Right renal cortex interstitium (tissue), 3 donors: Measurements from ENCODE around the gene ACAP2. TPM values are rescaled to one million over a fixed set of nuclear protein-coding genes. Genes with fewer than 3 reads are reported as not detected.
"Not testable (repeated sequence)": the region's sequence is repeated elsewhere in the genome, so short reads cannot be mapped to it uniquely, and the experiment has no call there.

Experiments used
- DNase-seq, 3 donors: peaks; one replicate each; pipeline ENCODE4 v3.0.0-alpha.2; 2013; ENCODE audit warnings: low read depth in 3 of 3, low spot score in 2 of 3
- polyA plus RNA-seq, 3 donors: library from polyadenylated mRNA; unstranded; fragments of 120-200 nt; gene quantifications; one replicate each; pipeline ENCODE4 v1.2.1, GENCODE V29; 2013; ENCODE audit not compliant: insufficient read length in 3 of 3

ACAP2 gene
- 10 to 100 TPM; 30.2 to 34.7 (median 31.8) TPM for polyA plus RNA-seq

DNA sequence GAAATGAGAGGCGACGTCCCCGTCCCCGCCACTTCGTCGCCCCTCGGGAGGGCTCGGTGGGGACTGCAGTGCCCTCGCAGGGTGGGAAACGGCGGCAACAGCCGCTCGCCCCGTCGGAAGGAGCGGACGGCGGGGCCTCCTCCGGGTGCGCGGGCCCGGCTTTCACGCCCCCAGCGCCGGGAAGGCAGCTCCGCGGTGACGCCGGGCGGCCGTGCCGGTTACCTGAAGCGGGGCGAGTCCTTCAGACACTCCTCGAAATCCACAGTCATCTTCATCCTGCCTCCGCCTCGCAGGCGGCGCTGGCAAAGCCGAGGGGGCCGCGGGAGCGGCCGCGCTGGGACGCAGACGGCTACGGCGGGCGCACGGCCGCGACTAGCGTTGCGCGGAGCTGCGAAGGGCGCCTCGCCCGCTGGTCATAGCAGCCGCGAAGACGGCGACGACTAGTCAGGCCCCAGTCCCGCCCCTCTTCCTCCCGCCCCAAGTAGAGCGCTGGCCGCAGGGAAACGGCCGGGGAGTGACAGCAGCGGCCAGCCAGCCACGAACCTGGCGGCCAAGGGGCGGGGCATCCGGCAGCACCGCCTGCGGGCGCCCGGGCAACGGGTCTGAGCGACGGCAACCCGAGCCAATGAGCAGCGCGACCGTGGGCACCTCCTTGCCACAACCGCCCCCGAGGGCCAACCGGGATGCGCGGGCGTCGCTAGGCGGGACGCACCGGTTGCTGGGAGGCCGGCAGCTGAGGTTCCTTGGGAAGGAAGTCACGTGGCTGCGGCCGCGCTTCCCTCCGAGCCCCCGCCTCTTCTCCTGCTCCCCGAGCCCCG, at the start of gene ACAP2:
Gene ACAP2, minus strand, starts transcription at position 448 of the 818 bp plus-strand sequence. Its CDS starts 173 bp downstream, at position 275.
- DNase-seq, result peak; percentile 92 to 96 (median 95)

DNA sequence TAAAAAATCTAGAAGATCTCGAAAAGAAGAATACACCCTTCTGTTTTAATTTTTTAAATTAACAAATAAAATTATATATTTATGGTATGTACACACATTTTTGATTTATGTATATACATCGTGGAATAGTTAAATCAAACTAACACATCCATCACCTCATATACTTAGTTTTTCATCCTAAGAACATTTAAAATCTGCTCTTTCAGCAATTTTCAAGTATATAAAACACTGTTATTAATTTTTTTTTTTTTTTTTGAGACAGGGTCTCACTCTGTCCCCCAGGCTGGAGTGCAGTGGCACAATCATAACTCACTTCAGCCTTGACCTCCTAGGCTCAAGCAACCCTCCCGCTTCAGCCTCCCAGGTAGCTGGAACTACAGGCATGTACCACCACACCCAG, 32.8 kb upstream of the ACAP2 start:
- DNase-seq, result no peak

GRCh38 chr3:195475116-195475515, 32.3 kb upstream of the ACAP2 start:
- DNase-seq, result not testable (repeated sequence)

DNA sequence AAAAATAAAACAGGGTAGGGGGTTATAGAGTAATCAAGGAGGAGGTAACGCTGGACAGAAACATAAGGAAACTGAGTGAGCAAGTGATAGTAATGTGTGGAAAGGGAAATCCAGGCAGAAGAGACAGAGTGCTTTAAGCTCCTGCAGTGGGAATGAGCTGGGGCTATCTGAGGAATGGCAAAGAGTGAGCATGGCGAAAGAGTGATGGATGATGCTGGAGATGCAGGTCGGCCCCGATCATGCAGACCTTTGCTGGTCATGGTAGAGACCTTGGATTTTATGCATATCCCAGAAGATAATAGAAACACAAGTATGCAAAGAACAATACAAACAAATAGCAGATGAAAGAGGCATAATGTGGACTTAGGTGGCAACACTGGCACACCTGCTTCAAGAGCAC, 26.0 kb upstream of the ACAP2 start:
- no peak for DNase-seq

DNA sequence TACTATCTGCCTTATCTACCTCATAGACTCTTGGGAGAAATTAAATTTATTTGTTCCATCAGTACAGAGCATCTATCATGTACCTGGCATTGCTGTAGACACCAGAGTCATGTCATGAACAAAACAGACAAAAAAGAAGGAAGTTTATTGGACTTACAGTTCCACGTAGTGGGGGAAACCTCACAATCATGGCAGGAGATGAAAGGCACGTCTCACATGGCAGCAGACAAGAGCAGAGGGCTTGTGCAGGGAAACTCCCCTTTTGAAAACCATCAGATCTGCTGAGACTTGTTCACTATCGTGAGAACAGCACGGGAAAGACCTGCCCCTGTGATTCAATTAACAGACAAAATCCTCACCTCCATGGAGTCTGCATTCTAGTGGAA, 25.6 kb upstream of the ACAP2 start:
- no peak for DNase-seq

- DNase-seq, result no peak
Observed at GRCh38 chr3:195467641-195468390, 25.0 kb upstream of the ACAP2 start.

GRCh38 chr3:195466251-195466650, 23.4 kb upstream of the ACAP2 start:
- DNase-seq, result no peak

DNA sequence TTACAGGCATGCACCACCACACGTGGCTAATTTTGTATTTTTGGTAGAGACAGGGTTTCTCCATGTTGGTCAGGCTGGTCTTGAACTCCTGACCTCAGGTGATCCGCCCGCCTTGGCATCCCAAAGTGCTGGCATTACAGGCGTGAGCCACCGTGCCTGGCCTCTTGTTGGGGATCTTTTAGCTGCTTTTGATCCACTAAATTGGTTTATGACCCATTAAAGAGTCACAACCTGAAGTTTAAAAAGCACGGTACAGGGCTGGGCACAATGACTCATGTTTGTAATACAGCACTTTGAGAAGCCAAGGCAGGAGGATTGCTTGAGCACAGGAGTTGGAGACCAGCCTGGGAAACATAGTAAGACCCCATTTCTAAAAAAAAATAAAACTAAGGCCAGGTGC, 20.1 kb upstream of the ACAP2 start:
- not testable (repeated sequence) for DNase-seq

- no peak for DNase-seq
Observed at GRCh38 chr3:195462308-195462610, 19.4 kb upstream of the ACAP2 start.

GRCh38 chr3:195461594-195462307, 18.9 kb upstream of the ACAP2 start:
- no peak for DNase-seq

GRCh38 chr3:195460091-195460713, 17.4 kb upstream of the ACAP2 start:
- no peak for DNase-seq

DNA sequence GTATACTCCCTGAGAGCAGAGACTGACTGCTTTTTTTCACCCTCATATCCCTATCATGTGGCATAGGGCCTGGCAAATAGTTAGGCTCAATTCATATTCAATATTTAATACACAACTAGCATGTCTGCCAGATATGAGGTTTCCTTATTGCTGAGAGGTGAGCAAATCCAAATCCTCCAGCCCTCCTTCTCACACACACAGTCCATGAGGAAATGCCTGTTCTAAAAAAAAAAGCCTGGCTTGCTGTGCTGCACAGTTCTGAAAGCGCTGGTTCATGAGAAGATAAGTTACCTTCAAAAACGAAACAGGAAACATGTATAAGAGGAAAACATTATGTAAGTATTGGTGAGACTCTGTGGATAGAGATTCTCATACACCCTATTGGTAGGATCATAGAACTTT, 15.5 kb upstream of the ACAP2 start:
- DNase-seq, result no peak

DNA sequence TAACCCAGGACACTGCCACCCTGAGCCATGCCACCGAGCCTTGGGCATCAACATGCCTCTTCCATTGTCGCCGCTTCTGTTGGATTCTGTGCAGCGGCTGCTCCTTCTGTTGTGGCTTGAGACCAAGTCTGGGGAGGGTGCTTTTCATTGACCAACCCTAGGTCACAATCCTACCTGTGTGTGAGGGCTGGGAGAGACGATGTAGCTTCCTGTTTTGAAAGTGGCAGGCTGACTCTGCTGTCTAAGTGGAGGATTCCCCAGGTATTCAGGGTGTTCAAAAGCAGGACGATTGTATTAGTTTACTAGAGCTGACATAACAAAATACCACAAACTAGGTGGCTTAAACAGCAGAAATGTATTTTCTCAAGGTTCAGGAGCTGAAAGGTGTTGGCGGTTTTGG, 13.0 kb upstream of the ACAP2 start:
- DNase-seq, result no peak

DNA sequence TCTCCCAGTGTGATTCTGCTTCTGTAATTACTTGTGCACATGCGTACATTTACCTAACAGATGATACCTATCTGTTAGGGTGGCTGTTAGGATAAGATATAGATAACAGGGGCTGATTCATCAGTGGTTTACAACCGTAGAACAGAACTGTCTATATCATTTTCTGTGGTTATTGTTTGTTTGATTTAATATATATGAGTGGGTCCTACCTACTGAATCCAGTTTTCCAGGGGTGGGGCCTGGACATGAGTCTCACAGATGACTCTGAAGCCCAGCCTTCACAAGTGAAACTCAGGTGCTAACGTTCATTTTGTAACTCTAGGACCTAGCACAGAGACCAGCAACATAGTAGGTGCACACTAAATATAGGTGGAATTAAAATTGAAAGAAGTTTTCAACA, 10.4 kb upstream of the ACAP2 start:
- DNase-seq, result no peak

GRCh38 chr3:195451373-195452015, 8.7 kb upstream of the ACAP2 start:
- peak in 1 of 3 donors; percentile 8 for DNase-seq

DNA sequence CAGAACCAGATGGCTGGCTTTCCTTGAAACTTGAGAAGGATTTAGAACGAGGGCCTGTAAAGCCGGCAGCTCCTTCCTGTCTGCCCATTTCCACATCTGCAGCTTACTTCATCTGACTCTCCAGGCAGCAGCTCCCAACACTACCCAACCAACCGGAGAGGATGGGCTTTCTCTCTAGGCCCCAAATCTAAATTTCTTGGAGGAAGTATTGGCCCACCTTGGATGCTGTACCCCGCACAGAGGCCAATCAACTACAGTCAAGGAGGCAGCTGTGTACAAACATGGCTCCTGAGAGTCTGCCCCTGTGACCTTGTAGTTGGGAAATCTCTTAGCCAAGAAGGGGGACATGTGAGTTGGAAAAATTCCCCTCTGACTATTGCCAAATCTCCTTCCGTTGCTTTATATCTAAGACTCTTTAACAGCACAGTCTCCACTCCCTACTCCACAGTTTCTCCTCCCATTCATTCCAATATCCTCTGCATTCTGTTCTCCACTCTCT, 8.0 kb upstream of the ACAP2 start:
- DNase-seq, result peak in 1 of 3 donors; percentile 10

DNA sequence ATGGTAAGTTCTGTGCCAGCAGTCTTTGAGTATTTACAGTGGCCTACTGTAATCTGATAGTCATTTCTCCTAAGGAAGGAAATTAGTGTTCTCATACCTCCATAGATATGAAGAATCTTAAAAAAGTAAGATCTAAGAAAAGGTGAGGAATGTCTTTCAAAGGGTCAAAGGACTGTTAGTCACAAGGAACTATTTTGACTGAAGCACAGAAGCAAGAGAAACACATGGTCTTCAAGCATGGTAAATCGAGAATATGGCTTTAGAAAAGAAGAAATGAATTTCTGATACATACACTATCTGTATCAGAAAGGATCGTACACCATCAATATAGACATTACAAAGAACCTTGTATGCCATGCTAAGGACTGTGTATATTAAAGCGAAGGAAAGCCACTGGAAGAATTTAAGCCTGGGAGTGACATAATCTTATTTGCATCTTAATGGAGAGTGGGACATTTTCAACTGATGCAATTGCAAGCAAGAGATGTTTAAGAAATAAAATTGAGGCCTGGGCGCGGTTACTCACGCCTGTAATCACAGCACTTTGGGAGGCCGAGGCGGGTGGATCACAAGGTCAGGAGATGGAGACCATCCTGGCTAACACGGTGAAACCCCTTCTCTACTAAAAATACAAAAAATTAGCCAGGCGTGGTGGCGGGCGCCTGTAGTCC, 5.5 kb upstream of the ACAP2 start:
- DNase-seq, result no peak

GRCh38 chr3:195447201-195447600, 4.4 kb upstream of the ACAP2 start:
- no peak for DNase-seq

GRCh38 chr3:195446359-195446758, 3.5 kb upstream of the ACAP2 start:
- peak in 1 of 3 donors; percentile 2 for DNase-seq

DNA sequence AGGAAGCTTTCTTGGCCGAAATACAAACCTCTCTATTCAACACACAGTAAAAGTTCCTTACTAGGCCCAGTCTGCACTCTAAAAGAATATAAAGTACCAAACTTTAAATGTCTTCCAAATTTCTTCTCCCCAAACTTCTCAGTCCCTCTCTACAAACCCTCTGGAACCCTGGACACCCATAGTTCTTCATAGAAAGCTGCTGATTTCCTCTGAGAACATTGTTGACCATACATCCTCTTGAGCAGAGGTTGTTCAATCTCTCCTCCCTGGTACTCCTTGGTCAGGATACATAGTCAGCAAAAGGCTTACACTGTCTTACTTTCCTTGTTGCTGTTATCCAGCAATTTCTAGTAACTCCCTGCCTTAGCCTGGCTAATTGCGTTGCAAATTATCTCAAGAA, 3.1 kb upstream of the ACAP2 start:
- no peak for DNase-seq
